Islet of Langerhans (tissue), 1 donor: Measurements from ENCODE around the gene DPEP3.

Experiments
- FAIRE-seq: peaks from one replicate; lab custom pipeline; 2011; peaks lifted over from hg19 to GRCh38; lab: Jason Lieb, UNC

DPEP3 gene

GRCh38 chr16:67930191-67930590, 50.1 kb downstream of the DPEP3 start:
- no peak for FAIRE-seq

GRCh38 chr16:67928561-67929364, 51.5 kb downstream of the DPEP3 start:
- no peak for FAIRE-seq

GRCh38 chr16:67928147-67928546, 52.2 kb downstream of the DPEP3 start:
- FAIRE-seq = no peak

GRCh38 chr16:67927131-67927941, 53.0 kb downstream of the DPEP3 start:
- no peak for FAIRE-seq

GRCh38 chr16:67926181-67926750, 54.0 kb downstream of the DPEP3 start:
- no peak for FAIRE-seq
